GM12892 (cell line): Measurements from ENCODE around the gene TNFRSF4.
"Not testable (repeated sequence)": the region's sequence is repeated elsewhere in the genome, so short reads cannot be mapped to it uniquely, and the experiment has no call there.

ENCODE experiments used
- DNase-seq: peaks from one replicate; pipeline ENCODE4 v3.0.0; 2011; ENCODE audit not compliant: insufficient read length
- FAIRE-seq: peaks from 2 replicates; lab custom pipeline; 2011; peaks lifted over from hg19 to GRCh38; lab: Jason Lieb, UNC
- POLR2A ChIP-seq: IDR thresholded peaks from 2 replicates; pipeline ENCODE4 v1.6.1; 2011; ENCODE audit warnings: low read depth, low read length, control low read depth
- POLR2AphosphoS5 ChIP-seq: IDR thresholded peaks from 2 replicates; pipeline ENCODE4 v1.6.1; 2011; ENCODE audit warnings: low read depth, low read length, control low read depth
- TAF1 ChIP-seq: IDR thresholded peaks from 2 replicates; pipeline ENCODE4 v1.6.1; 2011; ENCODE audit warnings: low read depth, mild to moderate bottlenecking, control low read depth, low read length, borderline replicate concordance

Gene TNFRSF4

GRCh38 chr1:1253972-1254666 is 40.2 kb upstream of the TNFRSF4 start:
- DNase-seq (no peak), FAIRE-seq (no peak)
- TF ChIP-seq TAF1 (no peak), POLR2AphosphoS5 (no peak), POLR2A (no peak)

DNA sequence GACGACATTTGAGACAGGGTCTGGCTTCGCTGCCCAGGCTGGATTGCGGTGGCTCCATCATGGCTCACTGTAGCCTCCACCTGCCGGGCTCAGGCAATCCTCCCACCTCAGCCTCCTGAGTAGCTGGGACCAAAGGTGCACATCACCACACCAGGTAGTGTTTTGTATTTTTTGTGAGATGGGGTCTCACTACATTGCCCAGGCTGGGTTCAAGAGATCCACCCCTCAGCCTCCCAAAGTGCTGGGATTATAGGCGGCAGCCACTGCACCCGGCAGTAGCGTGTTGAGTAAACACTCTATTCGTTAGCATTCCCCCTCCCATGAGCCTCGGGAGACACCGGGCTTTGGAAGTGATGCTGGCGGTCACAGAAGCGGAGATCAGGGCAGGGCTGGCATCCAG is 39.4 kb upstream of the TNFRSF4 start:
- DNase-seq (no peak), FAIRE-seq (no peak)
- TF ChIP-seq POLR2AphosphoS5 (no peak), TAF1 (no peak), POLR2A (no peak)

DNA sequence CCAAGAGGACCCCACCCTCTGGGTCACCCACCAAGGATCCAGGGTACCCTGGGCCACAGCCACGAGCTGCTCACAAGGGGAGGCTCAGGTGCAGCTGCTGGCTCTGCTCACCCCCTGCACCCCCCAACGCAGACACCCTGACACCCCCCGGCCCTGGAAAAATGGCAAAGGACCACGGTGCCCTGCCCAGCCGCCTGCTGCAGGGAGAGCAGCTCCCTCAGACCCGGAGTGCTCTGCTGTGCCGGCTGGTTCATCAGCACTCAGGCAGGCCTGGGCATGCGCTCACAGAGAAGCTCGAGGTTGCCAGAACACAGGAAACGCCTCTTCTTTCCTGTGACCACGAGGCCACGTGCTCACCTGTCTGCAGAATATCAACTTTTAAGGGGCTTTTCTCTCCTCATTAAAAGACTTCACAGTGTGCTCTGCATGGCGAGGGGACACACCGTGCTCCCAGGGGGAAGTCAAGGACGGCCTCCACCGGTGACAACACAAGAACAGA is 36.9 kb upstream of the TNFRSF4 start:
- peak; percentile 19; the same call in 1 of the 2 replicates for TF ChIP-seq TAF1
- TF ChIP-seq POLR2A: peak; percentile 72
- TF ChIP-seq POLR2AphosphoS5: peak; percentile 74
- DNase-seq (peak; percentile 80), FAIRE-seq (peak; percentile 94)

- not testable (repeated sequence) for FAIRE-seq, DNase-seq
Measured at GRCh38 chr1:1248009-1248913, 34.3 kb upstream of the TNFRSF4 start.

- TF ChIP-seq TAF1: no peak
- TF ChIP-seq POLR2A: no peak
- TF ChIP-seq POLR2AphosphoS5: no peak
- no peak for FAIRE-seq
- DNase-seq: no peak
Measured at GRCh38 chr1:1247341-1247913, 33.5 kb upstream of the TNFRSF4 start.

DNA sequence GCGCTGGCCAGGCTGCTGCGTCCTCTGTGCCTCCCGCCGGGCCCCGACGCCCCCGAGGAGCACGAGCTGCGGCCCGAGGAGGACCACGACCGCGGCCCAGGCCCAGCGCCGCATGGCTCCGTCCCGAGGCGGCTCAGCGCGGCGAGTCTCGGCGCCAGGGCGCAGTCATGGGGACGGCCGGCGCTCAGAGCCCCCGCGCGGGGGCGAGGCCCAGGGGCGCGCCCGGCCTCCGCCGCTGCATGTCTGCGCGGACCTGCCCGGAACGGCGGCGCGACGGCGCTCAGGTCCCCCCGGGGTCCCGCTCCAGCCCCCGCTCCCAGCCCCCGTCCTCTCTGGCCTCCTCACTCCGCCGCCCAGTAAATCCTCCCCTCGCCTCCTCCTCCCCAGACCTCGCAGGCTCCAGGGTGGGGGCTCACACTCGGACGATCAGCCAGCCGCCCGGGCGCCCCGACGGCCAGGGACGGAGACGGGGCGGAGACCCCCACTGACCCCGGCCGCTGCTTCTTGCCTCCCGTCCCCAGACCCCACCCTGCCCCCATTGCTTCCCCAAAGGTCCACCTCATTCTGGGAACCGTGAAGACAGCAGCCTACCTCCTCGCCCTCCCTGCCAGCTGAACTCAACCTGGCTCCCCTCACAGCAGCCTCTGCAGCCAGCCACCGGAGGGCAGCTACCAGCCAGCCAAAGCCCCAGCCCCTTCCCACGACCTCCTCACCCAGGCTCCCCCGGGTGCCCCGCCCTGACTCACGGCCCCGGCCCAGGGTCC is 32.8 kb upstream of the TNFRSF4 start, which contains the start of gene C1QTNF12:
C1QTNF12 (minus strand) TSS at position 146 of the 764 bp plus-strand sequence; CDS start at position 114, 32 bp downstream.
- TF ChIP-seq POLR2AphosphoS5 (no peak), POLR2A (no peak), TAF1 (no peak)
- DNase-seq (no peak), FAIRE-seq (no peak)

DNA sequence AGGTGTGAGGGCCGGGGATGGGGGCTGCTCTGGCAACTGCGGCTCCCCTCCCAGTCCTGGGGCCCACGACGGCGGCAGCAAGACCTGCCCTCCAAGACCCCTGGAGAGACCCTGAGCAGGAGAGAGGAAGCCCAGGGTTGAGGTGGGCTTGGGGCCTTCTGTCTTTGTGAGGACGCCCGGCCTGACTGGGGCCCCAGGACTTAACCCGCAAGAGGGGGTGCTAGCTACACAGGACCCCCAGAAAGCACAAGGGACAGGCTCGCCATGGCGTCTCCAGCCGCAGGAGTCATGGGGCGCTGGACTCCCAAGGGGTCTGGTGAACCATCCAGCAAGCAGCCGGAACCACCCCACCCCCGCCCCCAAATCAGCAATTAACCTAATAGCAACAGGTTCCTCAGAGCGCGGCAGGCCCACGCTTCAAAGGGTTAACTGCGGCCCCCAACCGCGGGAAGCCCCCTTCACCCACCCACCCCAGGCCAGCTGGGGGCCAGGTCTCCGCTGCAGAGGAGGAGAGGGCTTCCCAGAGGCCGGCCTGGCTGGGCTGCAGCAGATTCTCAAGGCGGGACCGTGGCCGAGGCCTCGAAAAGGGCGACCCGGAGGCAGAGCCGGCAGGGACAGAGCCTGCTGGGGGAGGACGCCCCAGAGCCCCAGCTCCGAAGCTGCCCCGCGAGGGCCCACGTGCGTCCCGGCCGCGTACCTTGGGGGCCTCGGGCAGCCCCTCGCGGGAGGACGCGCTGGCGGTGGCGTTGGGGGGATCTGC is 32.0 kb upstream of the TNFRSF4 start:
- DNase-seq: no peak
- no peak for FAIRE-seq
- no peak for TF ChIP-seq POLR2A
- no peak for TF ChIP-seq TAF1
- no peak for TF ChIP-seq POLR2AphosphoS5

DNA sequence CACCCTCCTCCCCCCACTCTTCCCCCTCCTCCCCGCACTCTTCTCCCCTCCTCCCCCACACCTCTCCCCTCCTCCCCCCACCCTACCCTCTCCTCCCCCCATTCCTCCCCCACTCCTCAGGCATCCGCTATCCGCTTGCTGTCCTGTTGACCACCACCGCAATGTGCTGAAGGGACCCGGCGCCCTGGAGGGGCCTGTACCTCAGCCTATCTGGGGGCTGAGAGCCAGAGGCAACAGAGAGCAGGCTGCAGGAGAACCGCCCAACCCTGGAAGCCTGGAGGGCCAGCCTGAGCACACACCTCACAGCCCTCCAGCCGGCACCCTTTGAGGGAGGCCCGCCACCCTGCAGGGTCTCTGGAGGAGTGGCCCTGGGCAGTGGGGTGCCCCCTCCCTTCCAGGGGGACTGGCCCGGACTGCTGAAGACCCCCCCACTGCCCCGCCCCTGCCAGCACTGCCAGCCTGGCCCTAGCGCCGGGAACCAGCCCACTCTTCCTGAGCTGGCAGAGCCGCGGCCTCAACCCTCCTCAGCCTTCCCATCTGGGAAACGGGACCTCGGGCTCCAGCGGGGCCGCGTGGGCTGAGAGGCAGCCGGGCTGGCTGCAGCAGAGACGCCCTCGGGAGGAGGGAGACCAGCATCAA is 31.3 kb upstream of the TNFRSF4 start:
- FAIRE-seq (no peak), DNase-seq (no peak)
- TF ChIP-seq POLR2AphosphoS5: no peak
- TF ChIP-seq TAF1: no peak
- no peak for TF ChIP-seq POLR2A

DNA sequence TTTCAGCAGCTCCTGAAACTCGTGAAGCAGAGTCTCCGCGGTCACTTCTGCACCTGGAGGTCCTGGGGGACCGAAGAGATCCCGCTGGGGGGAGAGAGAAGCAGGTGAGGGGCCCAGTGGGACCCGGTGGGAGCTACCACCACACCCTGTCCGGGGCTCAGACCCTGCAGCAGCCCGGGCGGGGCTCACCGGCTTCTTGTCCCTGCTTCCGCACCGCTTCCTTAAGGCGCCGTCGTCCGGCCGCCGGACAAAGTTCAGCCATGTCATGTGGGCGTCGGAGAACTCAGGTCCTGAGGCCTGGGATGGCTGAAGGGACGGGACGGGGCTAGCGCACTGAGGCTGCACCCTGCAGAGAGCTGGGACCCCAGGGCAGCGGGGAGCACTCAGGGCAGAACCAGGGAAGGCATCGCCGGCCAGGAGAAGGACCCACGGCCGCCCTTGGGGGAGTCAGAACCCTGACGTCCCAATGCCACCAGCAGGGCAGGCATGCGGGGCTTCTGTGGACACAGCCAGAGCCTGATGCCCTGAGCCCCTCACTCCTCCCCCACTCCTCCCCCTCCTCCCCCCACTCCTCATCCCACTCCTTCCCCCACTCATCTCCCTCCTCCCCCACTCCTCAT is 30.3 kb upstream of the TNFRSF4 start:
- FAIRE-seq (no peak), DNase-seq (no peak)
- TF ChIP-seq POLR2AphosphoS5: no peak
- no peak for TF ChIP-seq POLR2A
- TF ChIP-seq TAF1: no peak

DNA sequence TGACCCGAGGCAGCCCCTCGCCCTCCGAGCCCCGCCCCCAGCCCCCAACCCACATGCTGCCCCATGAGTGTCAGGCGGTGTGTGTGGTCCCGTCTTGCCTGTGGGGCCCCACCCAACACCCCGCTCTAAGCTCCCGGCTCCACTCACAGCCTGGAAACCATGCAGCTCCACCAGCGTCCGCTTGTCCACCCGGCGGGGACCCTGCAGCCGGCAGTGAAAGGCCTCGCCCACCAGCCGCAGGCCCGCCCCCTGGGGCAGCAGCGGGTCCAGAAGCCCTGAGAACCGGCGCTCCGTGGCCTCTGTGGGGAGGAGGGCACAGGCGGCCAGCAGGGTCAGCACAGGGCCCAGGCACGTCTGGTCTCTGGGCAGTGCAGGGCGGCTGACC is 29.8 kb upstream of the TNFRSF4 start:
- DNase-seq: no peak
- no peak for FAIRE-seq
- TF ChIP-seq POLR2A (no peak), POLR2AphosphoS5 (no peak), TAF1 (no peak)
